ENCODE data around the gene MATN3. TPM values are rescaled to one million over a fixed set of nuclear protein-coding genes. Genes with fewer than 3 reads are reported as not detected.
"Not testable (repeated sequence)": the region's sequence is repeated elsewhere in the genome, so short reads cannot be mapped to it uniquely, and the experiment has no call there.

MATN3 gene
- total and polyA plus RNA-seq, 3 experiments from 2014 or later = not detected

DNA sequence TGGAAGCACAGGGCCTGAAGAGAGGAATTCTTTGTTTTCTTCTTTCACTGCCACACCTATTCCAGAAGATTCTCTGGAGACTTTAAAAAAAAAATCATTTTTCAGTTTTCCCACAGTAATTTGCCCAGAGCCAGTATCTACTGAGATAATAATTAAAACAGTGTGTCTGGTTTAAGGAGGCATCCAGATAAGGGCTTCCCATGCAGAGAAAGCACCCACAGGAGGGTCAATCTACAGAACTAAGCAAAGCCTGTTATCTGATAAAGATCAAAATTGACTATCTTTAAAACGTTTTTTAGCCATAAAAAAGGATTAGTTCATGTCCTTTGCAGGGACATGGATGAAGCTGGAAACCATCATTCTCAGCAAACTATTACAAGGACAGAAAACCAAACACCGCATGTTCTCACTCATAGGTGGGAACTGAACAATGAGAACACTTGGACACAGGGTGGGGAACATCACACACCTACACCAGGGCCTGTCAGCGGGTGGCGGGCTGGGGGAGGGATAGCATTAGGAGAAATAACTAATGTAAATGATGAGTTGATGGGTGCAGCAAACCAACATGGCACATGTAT is 33.3 kb upstream of the MATN3 start:
- H3K4me1 Mint-ChIP-seq = peaks cover 39 to 65% (median 55%) of the 10 kb centered on the region in 3 donors
- H3K27ac Mint-ChIP-seq; POLR2A ChIA-PET; H3K27me3 Mint-ChIP-seq; H3K36me3 ChIP-seq (ENCODE audit: insufficient read depth, low read length); H3K9me3 Mint-ChIP-seq; H3K27me3 ChIP-seq (ENCODE audit: insufficient read depth, low read length, poor library complexity, severe bottlenecking); H3K9me3 ChIP-seq (ENCODE audit: low read length); H3K27ac ChIP-seq (ENCODE audit: low read depth, low read length); CTCF ChIA-PET; H3K4me3 ChIP-seq (ENCODE audit: low read length); DNase-seq; H3K4me3 Mint-ChIP-seq: not testable (repeated sequence)
- peaks cover 21% of the 10 kb centered on the region for H3K4me1 ChIP-seq (ENCODE audit: insufficient read depth, low read length)
- peaks cover 0 to 33% (median 1%) of the 10 kb centered on the region in 3 donors for H3K36me3 Mint-ChIP-seq

- no peak for DNase-seq
- Histone ChIP-seq H3K9me3 (ENCODE audit: low read length) (no peaks in the 10 kb centered on the region), H3K4me1 (ENCODE audit: insufficient read depth, low read length) (peaks cover 18% of the 10 kb centered on the region), H3K4me3 (ENCODE audit: low read length) (no peak overlapping the region), H3K36me3 (ENCODE audit: insufficient read depth, low read length) (peaks cover 9% of the 10 kb centered on the region), H3K27me3 (ENCODE audit: insufficient read depth, low read length, poor library complexity, severe bottlenecking) (no peaks in the 10 kb centered on the region), H3K27ac (ENCODE audit: low read depth, low read length) (no peak overlapping the region)
- peaks cover 0 to 36% (median 6%) of the 10 kb centered on the region in 3 donors for H3K36me3 Mint-ChIP-seq
- H3K27me3 Mint-ChIP-seq = no peaks in the 10 kb centered on the region
- CTCF ChIA-PET = interaction anchor here (3.6 kb wide), 1 partner anchor 29 kb away, joined by 15 read pairs; no protein-coding TSS in a partner anchor
- no peak overlapping the region for H3K27ac Mint-ChIP-seq
- H3K4me3 Mint-ChIP-seq = no peak overlapping the region
- POLR2A ChIA-PET = no interaction called here
- no peaks in the 10 kb centered on the region for H3K9me3 Mint-ChIP-seq
- H3K4me1 Mint-ChIP-seq = peaks cover 32 to 60% (median 52%) of the 10 kb centered on the region in 3 donors
These were observed 32.3 kb upstream of the MATN3 start for GRCh38 chr2:20044778-20045177.

DNA sequence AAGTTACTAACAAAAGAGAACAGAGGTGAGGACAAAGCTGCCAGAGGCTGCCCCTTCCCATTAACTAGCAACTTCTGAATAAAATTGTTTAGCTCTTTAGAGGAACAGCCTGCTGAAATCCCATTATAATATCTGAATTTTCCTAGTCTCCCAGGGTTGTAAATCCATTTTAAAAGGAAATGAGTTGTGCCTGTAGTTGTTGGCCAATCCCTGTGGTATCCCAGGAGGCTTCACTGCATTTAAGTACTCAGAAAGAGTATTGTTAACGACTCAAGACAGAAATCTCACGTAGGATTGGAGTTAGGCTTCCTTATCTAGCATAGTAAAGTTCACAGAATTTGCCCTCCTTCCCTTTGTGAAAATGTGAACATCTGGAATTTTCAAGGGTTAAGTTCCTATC is 30.1 kb upstream of the MATN3 start:
- H3K27ac ChIP-seq (ENCODE audit: low read depth, low read length) = no peak overlapping the region
- no peak overlapping the region for H3K4me3 ChIP-seq (ENCODE audit: low read length)
- no peaks in the 10 kb centered on the region for H3K9me3 ChIP-seq (ENCODE audit: low read length)
- no peaks in the 10 kb centered on the region for H3K27me3 ChIP-seq (ENCODE audit: insufficient read depth, low read length, poor library complexity, severe bottlenecking)
- Mint-ChIP-seq H3K27me3 (no peaks in the 10 kb centered on the region), H3K27ac (no peak overlapping the region), H3K4me1 (peaks cover 14 to 41% (median 38%) of the 10 kb centered on the region in 3 donors), H3K9me3 (no peaks in the 10 kb centered on the region), H3K4me3 (no peak overlapping the region), H3K36me3 (peaks cover 0 to 56% (median 13%) of the 10 kb centered on the region in 3 donors)
- POLR2A ChIA-PET = no interaction called here
- no peaks in the 10 kb centered on the region for H3K4me1 ChIP-seq (ENCODE audit: insufficient read depth, low read length)
- no peak for DNase-seq
- CTCF ChIA-PET = interaction anchor here (0.6 to 3.6 kb wide), 2 partner anchors 27 to 698 kb away, joined by 3 to 15 read pairs; no protein-coding TSS in a partner anchor
- peaks cover 9% of the 10 kb centered on the region for H3K36me3 ChIP-seq (ENCODE audit: insufficient read depth, low read length)

GRCh38 chr2:20040489-20041172 is 28.2 kb upstream of the MATN3 start:
- Histone ChIP-seq H3K27me3 (ENCODE audit: insufficient read depth, low read length, poor library complexity, severe bottlenecking) (no peaks in the 10 kb centered on the region), H3K9me3 (ENCODE audit: low read length) (no peaks in the 10 kb centered on the region), H3K27ac (ENCODE audit: low read depth, low read length) (no peak overlapping the region), H3K4me1 (ENCODE audit: insufficient read depth, low read length) (no peaks in the 10 kb centered on the region), H3K36me3 (ENCODE audit: insufficient read depth, low read length) (peaks cover 19% of the 10 kb centered on the region), H3K4me3 (ENCODE audit: low read length) (no peak overlapping the region)
- no peak for DNase-seq
- peaks cover 10 to 46% (median 29%) of the 10 kb centered on the region in 3 donors for H3K4me1 Mint-ChIP-seq
- no peaks in the 10 kb centered on the region for H3K27me3 Mint-ChIP-seq
- H3K9me3 Mint-ChIP-seq = no peaks in the 10 kb centered on the region
- H3K4me3 Mint-ChIP-seq = no peak overlapping the region
- H3K27ac Mint-ChIP-seq = no peak overlapping the region
- peaks cover 7 to 68% (median 26%) of the 10 kb centered on the region in 3 donors for H3K36me3 Mint-ChIP-seq
- ChIA-PET CTCF (no interaction called here), POLR2A (no interaction called here)

DNA sequence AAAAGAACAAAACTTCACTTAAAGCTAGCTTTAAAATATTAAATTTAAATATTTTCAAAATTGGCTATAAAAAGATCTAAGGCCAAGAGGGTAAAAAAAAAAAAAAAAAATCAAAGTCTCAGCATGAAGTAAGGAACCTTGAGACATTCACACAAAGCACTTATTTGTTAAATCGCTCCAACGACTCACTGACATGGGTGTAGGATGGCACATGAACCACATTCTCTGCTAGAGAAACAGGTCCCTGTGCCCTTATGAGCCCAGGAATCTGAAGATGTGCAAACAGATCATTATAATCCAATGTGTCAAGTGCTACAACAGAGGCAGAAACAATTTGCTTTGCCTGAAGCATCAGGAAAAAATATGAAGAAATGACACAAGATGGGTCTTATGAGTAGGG is 25.2 kb upstream of the MATN3 start:
- no peak overlapping the region for H3K4me3 Mint-ChIP-seq
- CTCF ChIA-PET = no interaction called here

GRCh38 chr2:20035955-20036666 is 23.6 kb upstream of the MATN3 start:
- Histone ChIP-seq H3K4me3 (ENCODE audit: low read length) (no peak overlapping the region), H3K36me3 (ENCODE audit: insufficient read depth, low read length) (peaks cover 38% of the 10 kb centered on the region), H3K27ac (ENCODE audit: low read depth, low read length) (no peak overlapping the region), H3K27me3 (ENCODE audit: insufficient read depth, low read length, poor library complexity, severe bottlenecking) (no peaks in the 10 kb centered on the region), H3K4me1 (ENCODE audit: insufficient read depth, low read length) (no peaks in the 10 kb centered on the region), H3K9me3 (ENCODE audit: low read length) (no peaks in the 10 kb centered on the region)
- Mint-ChIP-seq H3K4me3 (no peak overlapping the region), H3K27ac (peak overlapping the region in 4 of 8 donors; percentile 7 to 30 (median 10)), H3K27me3 (no peaks in the 10 kb centered on the region), H3K9me3 (no peaks in the 10 kb centered on the region), H3K36me3 (peaks cover 24 to 93% (median 55%) of the 10 kb centered on the region in 3 donors), H3K4me1 (peaks cover 0 to 30% (median 2%) of the 10 kb centered on the region in 3 donors)
- POLR2A ChIA-PET = no interaction called here
- DNase-seq = no peak
- CTCF ChIA-PET = no interaction called here

More for the DNA sequence above, 25.2 kb upstream of the MATN3 start:
- no peaks in the 10 kb centered on the region for H3K27me3 ChIP-seq (ENCODE audit: insufficient read depth, low read length, poor library complexity, severe bottlenecking)
- no peak overlapping the region for H3K4me3 ChIP-seq (ENCODE audit: low read length)
- peaks cover 9 to 87% (median 43%) of the 10 kb centered on the region in 3 donors for H3K36me3 Mint-ChIP-seq
- H3K36me3 ChIP-seq (ENCODE audit: insufficient read depth, low read length) = peaks cover 38% of the 10 kb centered on the region
- no peaks in the 10 kb centered on the region for H3K9me3 Mint-ChIP-seq
- H3K27ac Mint-ChIP-seq = no peak overlapping the region
- H3K9me3 ChIP-seq (ENCODE audit: low read length) = no peaks in the 10 kb centered on the region
- H3K27ac ChIP-seq (ENCODE audit: low read depth, low read length) = no peak overlapping the region
- POLR2A ChIA-PET = no interaction called here
- peaks cover 0 to 39% (median 13%) of the 10 kb centered on the region in 3 donors for H3K4me1 Mint-ChIP-seq
- no peaks in the 10 kb centered on the region for H3K4me1 ChIP-seq (ENCODE audit: insufficient read depth, low read length)
- H3K27me3 Mint-ChIP-seq = no peaks in the 10 kb centered on the region
- DNase-seq = no peak

DNA sequence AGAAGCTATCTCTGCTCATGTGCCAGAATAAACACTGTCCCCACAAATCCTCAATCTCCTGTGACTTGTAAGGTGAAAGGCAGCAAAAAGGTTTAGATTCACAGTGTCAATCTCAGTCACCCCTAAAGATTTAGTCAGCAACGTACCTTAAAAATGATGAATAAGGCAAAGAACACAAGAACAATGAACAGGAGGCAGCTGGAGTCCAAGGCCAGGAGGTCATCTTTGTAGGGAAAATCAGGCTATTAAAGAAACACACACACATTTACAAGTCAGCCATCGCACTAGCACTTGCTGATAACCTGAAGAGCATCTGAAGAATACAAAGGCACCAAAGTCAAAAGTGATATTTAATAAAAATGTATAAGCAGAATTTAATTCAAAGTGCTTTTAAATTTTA is 22.4 kb upstream of the MATN3 start:
- Histone ChIP-seq H3K4me3 (ENCODE audit: low read length) (no peak overlapping the region), H3K36me3 (ENCODE audit: insufficient read depth, low read length) (peaks cover 35% of the 10 kb centered on the region), H3K4me1 (ENCODE audit: insufficient read depth, low read length) (no peaks in the 10 kb centered on the region), H3K27ac (ENCODE audit: low read depth, low read length) (no peak overlapping the region), H3K9me3 (ENCODE audit: low read length) (no peaks in the 10 kb centered on the region), H3K27me3 (ENCODE audit: insufficient read depth, low read length, poor library complexity, severe bottlenecking) (no peaks in the 10 kb centered on the region)
- no peak for DNase-seq
- Mint-ChIP-seq H3K27ac (no peak overlapping the region), H3K27me3 (no peaks in the 10 kb centered on the region), H3K9me3 (peaks cover 0 to 1% (median 0%) of the 10 kb centered on the region in 5 donors), H3K36me3 (peaks cover 35 to 93% (median 58%) of the 10 kb centered on the region in 3 donors), H3K4me1 (peaks cover 0 to 24% (median 0%) of the 10 kb centered on the region in 3 donors), H3K4me3 (no peak overlapping the region)
- POLR2A ChIA-PET = no interaction called here
- CTCF ChIA-PET = interaction anchor here (1.3 kb wide), 1 partner anchor 20 kb away, joined by 5 read pairs; no protein-coding TSS in a partner anchor

- H3K27ac ChIP-seq (ENCODE audit: low read depth, low read length) = no peak overlapping the region
- Mint-ChIP-seq H3K27me3 (no peaks in the 10 kb centered on the region), H3K36me3 (peaks cover 41 to 95% (median 62%) of the 10 kb centered on the region in 3 donors), H3K9me3 (peaks cover 0 to 1% (median 0%) of the 10 kb centered on the region in 5 donors), H3K4me3 (no peak overlapping the region), H3K27ac (no peak overlapping the region), H3K4me1 (peaks cover 0 to 24% (median 0%) of the 10 kb centered on the region in 3 donors)
- no peak overlapping the region for H3K4me3 ChIP-seq (ENCODE audit: low read length)
- ChIA-PET CTCF (interaction anchor here (1.3 kb wide), 1 partner anchor 19 kb away, joined by 5 read pairs; no protein-coding TSS in a partner anchor), POLR2A (no interaction called here)
- H3K27me3 ChIP-seq (ENCODE audit: insufficient read depth, low read length, poor library complexity, severe bottlenecking) = no peaks in the 10 kb centered on the region
- no peak for DNase-seq
- no peaks in the 10 kb centered on the region for H3K4me1 ChIP-seq (ENCODE audit: insufficient read depth, low read length)
- no peaks in the 10 kb centered on the region for H3K9me3 ChIP-seq (ENCODE audit: low read length)
- peaks cover 39% of the 10 kb centered on the region for H3K36me3 ChIP-seq (ENCODE audit: insufficient read depth, low read length)
These were observed 21.8 kb upstream of the MATN3 start for GRCh38 chr2:20034218-20034617.
